ENCODE data around the gene GRID2. TPM values are rescaled to one million over a fixed set of nuclear protein-coding genes. Genes with fewer than 3 reads are reported as not detected.

Gene GRID2
- total and polyA plus RNA-seq, 2 of the 13 experiments (the other 11 are each of a cell fraction or from before 2014, with no cell fraction given) = not detected

DNA sequence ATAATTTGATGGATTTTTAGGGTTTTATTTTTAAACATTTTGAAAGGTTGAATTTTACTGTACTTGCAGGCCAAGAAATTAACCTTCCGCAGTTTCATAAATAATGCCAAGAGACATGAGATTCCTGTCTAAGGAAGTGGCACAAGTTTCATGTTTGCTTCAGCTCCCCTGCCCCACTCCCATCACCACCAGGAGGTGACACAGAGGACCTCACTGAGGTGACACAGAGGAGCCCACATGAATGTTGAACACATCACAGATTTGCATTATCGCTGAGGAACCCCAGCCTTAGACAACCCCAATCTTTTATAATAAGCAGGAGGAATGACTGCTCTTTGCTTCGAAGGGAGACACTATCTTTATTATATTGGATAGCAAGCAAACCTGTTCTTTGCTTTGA is 1033.4 kb downstream of the GRID2 start:
- DNase-seq (ENCODE audit: low spot score) (no peak), ATAC-seq (no peak), FAIRE-seq (no peak)
- Histone ChIP-seq H3K4me3 (replicated peaks in 1 of 3; ENCODE audit: insufficient read depth in 1 of 3, low read depth in 2 of 3, low read length in 3 of 3) (no peak overlapping the region), H3K9ac (ENCODE audit: insufficient read depth, low read depth, low read length) (no peak overlapping the region), H4K20me1 (ENCODE audit: insufficient read depth, low read length) (no peaks in the 10 kb centered on the region), H3K27ac (ENCODE audit: extremely low read length, insufficient read depth, low read length) (no peak overlapping the region), H3K79me2 (ENCODE audit: insufficient read depth, low read length) (no peaks in the 10 kb centered on the region), H3K4me2 (ENCODE audit: low read depth, low read length) (no peak overlapping the region), H3K27me3 (ENCODE audit: control insufficient read depth in 1 of 2, insufficient read depth in 2 of 2, low read length in 2 of 2) (no peaks in the 10 kb centered on the region), H3K4me1 (ENCODE audit: insufficient read depth, low read length) (no peaks in the 10 kb centered on the region), H3K36me3 (replicated peaks in 1 of 2; ENCODE audit: control insufficient read depth in 1 of 2, insufficient read depth in 2 of 2, low read length in 2 of 2) (no peaks in the 10 kb centered on the region), H3K9me3 (ENCODE audit: low read length) (no peaks in the 10 kb centered on the region), H2AFZ (ENCODE audit: low read length) (no peak overlapping the region)
- BruUV-seq (replicated peaks) = no TSS peak
- ChIA-PET POLR2A (no interaction called here), CTCF (ENCODE audit: low intra/inter-chr PET ratio, low total read pairs) (no interaction called here)
- in situ Hi-C loops (cut with HindIII; ENCODE audit: extremely low pct_ligation_motif_present, low pct_unique_long_range_greater_than_20kb) = no loop called here
- TF ChIP-seq, protein P1, sequence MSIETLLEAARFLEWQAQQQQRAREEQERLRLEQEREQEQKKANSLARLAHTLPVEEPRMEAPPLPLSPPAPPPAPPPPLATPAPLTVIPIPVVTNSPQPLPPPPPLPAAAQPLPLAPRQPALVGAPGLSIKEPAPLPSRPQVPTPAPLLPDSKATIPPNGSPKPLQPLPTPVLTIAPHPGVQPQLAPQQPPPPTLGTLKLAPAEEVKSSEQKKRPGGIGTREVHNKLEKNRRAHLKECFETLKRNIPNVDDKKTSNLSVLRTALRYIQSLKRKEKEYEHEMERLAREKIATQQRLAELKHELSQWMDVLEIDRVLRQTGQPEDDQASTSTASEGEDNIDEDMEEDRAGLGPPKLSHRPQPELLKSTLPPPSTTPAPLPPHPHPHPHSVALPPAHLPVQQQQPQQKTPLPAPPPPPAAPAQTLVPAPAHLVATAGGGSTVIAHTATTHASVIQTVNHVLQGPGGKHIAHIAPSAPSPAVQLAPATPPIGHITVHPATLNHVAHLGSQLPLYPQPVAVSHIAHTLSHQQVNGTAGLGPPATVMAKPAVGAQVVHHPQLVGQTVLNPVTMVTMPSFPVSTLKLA (IDR thresholded peaks at IDR 0.05) = no peak
- TF ChIP-seq SUZ12 (IDR thresholded peaks at IDR 0.05; ENCODE audit: low read depth, low read length) (no peak), ARID2 (CRISPR knock-in tag; IDR thresholded peaks at IDR 0.05; ENCODE audit: borderline replicate concordance) (no peak), RAD21 (CRISPR knock-in tag; IDR thresholded peaks at IDR 0.05) (no peak), ZNF501 (CRISPR knock-in tag; IDR thresholded peaks at IDR 0.05) (no peak), AHR (CRISPR knock-in tag; IDR thresholded peaks at IDR 0.05) (no peak)
- TF ChIP-seq, protein P2, sequence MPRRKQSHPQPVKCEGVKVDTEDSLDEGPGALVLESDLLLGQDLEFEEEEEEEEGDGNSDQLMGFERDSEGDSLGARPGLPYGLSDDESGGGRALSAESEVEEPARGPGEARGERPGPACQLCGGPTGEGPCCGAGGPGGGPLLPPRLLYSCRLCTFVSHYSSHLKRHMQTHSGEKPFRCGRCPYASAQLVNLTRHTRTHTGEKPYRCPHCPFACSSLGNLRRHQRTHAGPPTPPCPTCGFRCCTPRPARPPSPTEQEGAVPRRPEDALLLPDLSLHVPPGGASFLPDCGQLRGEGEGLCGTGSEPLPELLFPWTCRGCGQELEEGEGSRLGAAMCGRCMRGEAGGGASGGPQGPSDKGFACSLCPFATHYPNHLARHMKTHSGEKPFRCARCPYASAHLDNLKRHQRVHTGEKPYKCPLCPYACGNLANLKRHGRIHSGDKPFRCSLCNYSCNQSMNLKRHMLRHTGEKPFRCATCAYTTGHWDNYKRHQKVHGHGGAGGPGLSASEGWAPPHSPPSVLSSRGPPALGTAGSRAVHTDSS (CRISPR knock-in tag; conservative IDR thresholded peaks at IDR 0.05) = no peak
- TF ChIP-seq, protein P3, sequence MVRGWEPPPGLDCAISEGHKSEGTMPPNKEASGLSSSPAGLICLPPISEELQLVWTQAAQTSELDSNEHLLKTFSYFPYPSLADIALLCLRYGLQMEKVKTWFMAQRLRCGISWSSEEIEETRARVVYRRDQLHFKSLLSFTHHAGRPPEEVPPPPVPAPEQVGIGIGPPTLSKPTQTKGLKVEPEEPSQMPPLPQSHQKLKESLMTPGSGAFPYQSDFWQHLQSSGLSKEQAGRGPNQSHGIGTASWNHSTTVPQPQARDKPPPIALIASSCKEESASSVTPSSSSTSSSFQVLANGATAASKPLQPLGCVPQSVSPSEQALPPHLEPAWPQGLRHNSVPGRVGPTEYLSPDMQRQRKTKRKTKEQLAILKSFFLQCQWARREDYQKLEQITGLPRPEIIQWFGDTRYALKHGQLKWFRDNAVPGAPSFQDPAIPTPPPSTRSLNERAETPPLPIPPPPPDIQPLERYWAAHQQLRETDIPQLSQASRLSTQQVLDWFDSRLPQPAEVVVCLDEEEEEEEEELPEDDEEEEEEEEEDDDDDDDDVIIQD (CRISPR knock-in tag; IDR thresholded peaks at IDR 0.05; ENCODE audit: low read depth) = no peak
- TF ChIP-seq, protein P4, sequence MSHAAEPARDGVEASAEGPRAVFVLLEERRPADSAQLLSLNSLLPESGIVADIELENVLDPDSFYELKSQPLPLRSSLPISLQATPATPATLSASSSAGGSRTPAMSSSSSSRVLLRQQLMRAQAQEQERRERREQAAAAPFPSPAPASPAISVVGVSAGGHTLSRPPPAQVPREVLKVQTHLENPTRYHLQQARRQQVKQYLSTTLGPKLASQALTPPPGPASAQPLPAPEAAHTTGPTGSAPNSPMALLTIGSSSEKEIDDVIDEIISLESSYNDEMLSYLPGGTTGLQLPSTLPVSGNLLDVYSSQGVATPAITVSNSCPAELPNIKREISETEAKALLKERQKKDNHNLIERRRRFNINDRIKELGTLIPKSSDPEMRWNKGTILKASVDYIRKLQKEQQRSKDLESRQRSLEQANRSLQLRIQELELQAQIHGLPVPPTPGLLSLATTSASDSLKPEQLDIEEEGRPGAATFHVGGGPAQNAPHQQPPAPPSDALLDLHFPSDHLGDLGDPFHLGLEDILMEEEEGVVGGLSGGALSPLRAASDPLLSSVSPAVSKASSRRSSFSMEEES (CRISPR knock-in tag; IDR thresholded peaks at IDR 0.05) = no peak
- TF ChIP-seq, protein P5, sequence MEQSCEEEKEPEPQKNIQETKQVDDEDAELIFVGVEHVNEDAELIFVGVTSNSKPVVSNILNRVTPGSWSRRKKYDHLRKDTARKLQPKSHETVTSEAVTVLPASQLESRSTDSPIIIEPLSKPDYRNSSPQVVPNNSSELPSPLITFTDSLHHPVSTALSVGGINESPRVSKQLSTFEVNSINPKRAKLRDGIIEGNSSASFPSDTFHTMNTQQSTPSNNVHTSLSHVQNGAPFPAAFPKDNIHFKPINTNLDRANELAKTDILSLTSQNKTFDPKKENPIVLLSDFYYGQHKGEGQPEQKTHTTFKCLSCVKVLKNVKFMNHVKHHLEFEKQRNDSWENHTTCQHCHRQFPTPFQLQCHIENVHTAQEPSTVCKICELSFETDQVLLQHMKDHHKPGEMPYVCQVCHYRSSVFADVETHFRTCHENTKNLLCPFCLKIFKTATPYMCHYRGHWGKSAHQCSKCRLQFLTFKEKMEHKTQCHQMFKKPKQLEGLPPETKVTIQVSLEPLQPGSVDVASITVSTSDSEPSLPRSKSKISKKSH (CRISPR knock-in tag; IDR thresholded peaks at IDR 0.05; ENCODE audit: borderline replicate concordance) = no peak
- intact Hi-C loops (cut with micrococcal nuclease; ENCODE audit: unreplicated experiment) = no loop called here
- WGBS (ENCODE audit: low lambda C conversion rate) = 29% methylated on average over 3 of the region's 3 CpGs

Measured in HepG2 (cell line).